A549 treated with RU486 at 1 μM for 4 hours (cell line): Measurements from ENCODE around the gene CYTL1. TPM values are rescaled to one million over a fixed set of nuclear protein-coding genes. Genes with fewer than 3 reads are reported as not detected.

ENCODE experiments used
- total RNA-seq: library from RNA; stranded (reverse); fragments of 200-300 nt; extraction: Qiagen RNA extraction; gene quantifications from 5 replicates; pipeline ENCODE4 v1.2.3, GENCODE V29; 2022; ENCODE audit warnings: low read depth

CYTL1 gene, protein sequence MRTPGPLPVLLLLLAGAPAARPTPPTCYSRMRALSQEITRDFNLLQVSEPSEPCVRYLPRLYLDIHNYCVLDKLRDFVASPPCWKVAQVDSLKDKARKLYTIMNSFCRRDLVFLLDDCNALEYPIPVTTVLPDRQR
- not detected in 5 replicates for total RNA-seq

DNA sequence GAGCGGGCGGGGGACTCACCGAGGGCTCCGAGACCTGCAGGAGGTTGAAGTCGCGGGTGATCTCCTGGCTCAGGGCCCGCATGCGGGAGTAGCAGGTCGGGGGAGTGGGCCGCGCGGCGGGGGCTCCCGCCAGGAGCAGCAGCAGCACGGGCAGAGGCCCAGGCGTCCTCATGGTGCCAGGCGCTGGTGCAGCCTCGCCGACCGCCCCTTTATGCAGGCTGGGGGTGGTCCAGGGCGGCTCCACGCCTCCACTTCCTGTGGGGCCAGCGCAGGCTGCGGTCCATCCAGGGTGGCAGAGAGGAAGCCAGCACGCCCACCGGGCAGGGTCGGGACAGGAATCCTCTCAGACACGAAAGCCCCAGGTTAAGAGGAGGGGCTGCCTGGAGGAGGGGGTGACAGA, at the start of gene CYTL1:
CYTL1 (minus strand) TSS at position 185 of the 400 bp plus-strand sequence; CDS start at position 172, 13 bp downstream.

GRCh38 chr4:5051278-5052203, 32.3 kb upstream of the CYTL1 start, which contains the start of gene STK32B:
STK32B (plus strand) TSS chr4:5051480.

Other genes with a start within 250 kb of the CYTL1 start
- gene MSX1, start 159.8 kb downstream of the CYTL1 start, total RNA-seq, result 6.7 to 13.9 TPM (median 13.2 TPM) in 5 replicates
- gene STK32B, start 32.0 kb upstream of the CYTL1 start, total RNA-seq, result 20.2 to 21.4 TPM (median 20.9 TPM) in 5 replicates